KBM-7 (cell line): ENCODE results near the gene USF2.
A peak's percentile ranks its signal among the peaks of the same experiment; 100 is the strongest.

Experiments used
- DNase-seq: peaks from one replicate; pipeline ENCODE4 v3.0.0-alpha.2; 2015
- in situ Hi-C: fragments of 300-500 bp; cut with MboI; formaldehyde crosslinking; loops from 2 replicates; pipeline ENCODE4 v1.14.3; 2020; ENCODE audit warnings: low sequenced_read_pairs, low pct_unique_long_range_greater_than_20kb, mixed read lengths

Gene USF2

DNA sequence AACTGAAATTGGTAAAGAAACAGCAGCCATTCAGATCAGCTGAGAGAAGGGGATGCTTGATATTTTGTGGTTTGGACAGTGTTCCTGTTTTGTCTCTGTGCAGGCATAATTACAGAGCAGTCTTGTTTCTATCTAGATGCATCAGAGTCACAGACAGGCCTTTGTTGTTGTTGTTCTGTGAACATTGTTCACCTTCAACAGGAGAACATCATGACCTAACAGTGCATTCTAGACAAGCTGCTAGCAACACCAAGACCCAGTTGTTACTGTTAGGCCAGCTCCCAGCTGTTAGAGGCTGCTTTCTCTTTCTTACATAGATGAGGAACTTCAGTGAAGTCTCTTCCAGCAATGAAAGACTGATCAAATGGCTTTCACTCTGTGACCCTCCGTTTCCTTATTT lies 28.4 kb upstream of the USF2 start:
- in situ Hi-C loops: no loop called here
- DNase-seq: peak; percentile 54

DNA sequence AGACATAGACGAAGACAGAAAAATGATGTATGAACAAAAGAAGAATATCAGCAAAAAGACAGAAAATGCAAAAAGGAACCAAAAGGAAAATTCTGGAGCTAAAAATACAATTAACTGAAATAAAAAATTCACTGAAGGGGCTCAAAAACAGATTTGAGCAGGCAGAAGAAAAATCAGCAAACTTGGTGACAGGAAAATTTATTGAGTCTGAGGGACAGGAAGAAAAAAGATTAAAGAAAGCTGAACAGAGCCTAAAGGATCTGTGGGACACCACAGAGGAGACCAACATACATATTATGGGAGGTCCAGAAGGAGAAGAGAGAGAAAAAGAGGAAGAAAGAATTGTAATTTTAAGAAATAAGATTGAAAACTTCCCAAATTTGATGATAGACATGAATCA lies 27.3 kb upstream of the USF2 start:
- in situ Hi-C loops: no loop called here

DNA sequence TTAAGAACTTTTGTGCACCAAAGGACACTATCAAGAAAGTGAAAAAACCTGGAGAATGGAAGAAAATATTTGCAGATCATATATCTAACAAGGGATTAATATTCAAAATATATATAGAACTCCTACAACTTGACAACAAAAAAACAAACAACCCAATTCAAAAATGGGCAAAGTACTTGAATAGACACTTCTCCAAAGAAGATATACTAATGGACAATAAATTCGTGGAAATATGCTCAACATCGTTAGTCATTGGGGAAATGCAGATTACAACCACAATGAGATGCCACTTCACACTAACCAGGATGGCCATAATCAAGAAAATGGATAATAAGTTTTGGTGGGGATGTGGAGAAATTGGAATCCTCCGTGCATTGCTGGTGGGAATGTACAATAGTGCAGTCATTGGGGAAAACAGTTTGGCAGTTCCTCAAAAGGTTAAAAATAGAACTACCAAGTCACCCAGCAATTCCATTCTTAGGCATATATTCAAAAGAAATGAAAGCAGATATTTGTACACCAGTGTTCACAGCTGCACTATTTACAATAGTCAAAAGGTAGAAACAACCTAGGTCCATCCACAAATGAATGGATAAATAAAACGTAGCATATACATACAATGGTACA lies 22.2 kb upstream of the USF2 start:
- in situ Hi-C loops: no loop called here
- no peak for DNase-seq

More for the DNA sequence above, 27.3 kb upstream of the USF2 start:
- DNase-seq: no peak

DNA sequence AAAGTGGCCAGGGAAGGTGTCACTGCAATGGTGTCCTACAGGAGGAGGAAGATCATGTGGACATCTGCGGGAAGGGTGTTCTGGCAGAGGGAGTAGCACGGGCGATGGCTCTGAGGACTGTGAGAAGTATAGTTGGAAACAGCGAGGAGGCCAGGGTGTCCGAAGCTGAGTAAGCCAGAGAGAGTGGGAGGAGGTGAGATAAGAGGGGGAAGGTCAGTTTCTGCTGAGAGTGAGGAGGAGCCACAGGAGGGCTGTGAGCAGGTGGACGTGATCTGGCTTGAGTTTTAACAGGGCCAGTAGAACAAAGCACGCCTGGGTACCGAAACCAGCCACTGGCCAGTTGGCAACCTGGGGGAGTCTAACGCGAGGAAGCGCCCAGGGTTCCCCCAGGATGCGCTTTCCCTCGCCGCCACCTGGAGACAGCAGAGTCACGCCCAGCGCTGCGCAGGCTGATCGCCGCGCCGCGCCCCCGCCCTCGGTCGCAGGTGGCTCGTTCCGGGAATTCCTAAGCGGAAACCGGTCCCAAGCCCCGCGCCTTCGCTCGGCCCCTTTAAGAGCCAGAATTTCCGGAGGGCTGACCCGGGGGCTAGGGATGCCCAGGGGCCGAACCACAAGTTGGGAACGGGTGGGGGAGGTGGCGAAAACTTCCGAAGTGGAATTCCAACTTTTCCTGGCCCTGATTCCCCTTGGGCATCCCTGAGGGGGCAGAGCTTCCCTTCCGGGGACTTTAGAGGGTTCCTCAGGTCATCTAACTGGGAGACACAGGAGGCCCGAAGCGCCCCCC lies 21.0 kb upstream of the USF2 start:
- in situ Hi-C loops: no loop called here
- DNase-seq: no peak

DNA sequence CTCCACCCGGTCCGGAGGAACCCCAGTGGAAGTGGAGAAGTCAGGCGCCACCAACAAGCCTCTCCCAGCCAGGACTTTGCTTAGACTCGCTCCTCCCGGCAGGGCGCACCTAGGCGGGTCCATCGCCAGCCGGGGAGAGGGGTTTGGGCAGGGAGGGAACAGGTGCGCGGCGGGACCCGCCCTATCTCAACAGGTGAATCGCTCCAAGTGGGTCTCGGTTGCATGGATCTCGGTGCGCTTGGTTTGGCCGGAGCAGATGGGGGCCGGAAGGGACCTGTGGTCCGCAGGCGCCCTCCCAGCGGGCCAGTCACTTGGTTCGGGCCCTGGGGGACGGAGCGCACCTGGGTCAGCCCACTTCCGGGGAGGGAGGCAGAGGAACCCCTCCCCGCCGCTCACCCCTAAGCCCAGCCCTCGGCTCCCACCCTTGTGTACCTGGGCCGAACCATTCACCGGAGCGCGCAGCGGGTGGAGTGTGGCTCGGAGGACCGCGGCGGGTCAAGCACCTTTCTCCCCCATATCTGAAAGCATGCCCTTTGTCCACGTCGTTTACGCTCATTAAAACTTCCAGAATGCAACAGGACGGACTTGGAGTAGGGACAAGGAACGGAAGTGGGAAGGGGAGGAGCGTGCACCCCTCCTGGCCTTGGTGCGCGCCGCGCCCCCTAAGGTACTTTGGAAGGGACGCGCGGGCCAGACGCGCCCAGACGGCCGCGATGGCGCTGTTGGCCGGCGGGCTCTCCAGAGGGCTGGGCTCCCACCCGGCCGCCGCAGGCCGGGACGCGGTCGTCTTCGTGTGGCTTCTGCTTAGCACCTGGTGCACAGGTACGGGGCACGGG lies 20.2 kb upstream of the USF2 start, which contains the start of gene LSR:
LSR (plus strand) TSS at position 693 of the 836 bp plus-strand sequence; CDS start at position 714, 21 bp downstream.
- in situ Hi-C loops: no loop called here
- no peak for DNase-seq

DNA sequence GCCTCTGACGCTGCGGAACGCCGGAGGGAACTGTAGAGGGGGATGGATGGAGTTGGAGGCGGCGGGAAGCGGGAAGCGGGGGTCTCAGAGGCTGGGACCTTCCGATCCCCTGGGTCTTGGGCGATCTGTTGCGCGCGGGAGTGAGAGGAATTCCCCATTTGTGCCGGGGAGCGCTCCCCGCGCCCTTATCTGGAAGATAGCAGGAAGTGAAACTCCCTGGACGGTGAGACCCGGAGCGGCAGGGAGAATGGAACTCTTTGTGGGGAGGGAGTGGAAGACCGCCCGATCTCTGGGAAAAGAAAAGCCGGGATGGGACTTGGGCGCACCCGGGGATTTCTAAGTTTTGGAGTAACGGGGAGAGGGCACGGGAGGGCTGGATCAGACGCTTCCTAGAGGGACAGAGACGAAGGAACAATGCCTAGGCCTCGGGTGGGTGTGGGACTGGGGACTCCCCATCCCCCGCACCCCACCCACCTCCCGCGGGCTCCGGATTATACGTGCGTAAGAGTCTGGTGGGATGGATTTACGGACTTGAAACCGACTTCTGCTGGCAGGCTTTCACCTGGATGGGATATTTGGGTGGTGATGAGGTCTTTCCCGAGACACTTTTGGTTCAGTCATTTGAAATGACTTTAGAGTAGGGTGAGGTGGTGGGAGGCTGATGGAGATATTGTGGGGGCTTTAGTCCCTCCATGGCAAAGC lies 19.5 kb upstream of the USF2 start:
- in situ Hi-C loops: no loop called here
- no peak for DNase-seq

DNA sequence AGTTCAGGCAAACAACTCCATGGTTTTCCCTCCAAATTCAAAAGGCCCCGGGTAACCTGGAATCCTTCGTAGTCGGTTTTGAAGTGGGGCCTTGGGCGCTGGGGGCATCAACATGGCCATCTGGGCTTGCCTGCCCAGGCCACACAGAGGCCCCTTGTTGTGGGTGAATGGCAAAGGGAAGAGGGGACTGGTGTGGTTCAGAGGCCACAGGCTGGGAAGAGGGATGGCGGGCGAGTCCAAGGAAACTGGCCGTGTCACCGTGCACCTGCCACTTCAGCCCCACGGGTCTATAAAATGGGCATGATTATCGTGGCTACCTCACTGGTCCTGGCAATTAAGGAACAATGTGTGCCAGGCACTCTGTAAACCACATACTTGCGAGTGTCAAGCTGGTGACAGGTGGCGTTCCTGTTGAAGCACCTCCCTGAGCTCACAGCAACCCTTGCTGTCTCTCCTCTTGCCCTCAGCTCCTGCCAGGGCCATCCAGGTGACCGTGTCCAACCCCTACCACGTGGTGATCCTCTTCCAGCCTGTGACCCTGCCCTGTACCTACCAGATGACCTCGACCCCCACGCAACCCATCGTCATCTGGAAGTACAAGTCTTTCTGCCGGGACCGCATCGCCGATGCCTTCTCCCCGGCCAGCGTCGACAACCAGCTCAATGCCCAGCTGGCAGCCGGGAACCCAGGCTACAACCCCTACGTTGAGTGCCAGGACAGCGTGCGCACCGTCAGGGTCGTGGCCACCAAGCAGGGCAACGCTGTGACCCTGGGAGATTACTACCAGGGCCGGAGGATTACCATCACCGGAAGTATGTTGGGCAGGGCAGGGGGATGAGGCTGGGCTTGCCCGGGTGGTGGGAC lies 18.7 kb upstream of the USF2 start:
- DNase-seq: no peak

DNA sequence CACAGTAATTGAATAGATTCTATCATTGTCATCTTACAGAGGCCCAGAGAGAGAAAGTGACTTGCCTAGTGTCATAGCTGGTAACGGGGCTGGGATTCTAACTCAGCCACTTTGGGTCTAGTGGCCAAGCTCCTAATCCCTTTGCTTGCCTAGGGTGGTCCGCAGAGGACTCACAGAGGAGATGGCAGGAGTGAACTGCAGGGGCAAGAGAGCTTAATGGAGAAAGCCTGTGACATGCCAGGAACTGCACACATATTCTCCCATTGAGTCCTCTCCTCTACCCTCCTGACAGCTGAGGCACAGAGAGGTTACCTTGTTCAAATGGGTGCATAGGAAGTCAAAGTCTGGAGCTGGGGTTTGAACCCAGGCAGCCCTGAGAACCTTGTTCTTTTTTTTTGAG lies 17.3 kb upstream of the USF2 start:
- DNase-seq: no peak
- in situ Hi-C loops: no loop called here

More for the DNA sequence above, 18.7 kb upstream of the USF2 start:
- in situ Hi-C loops: no loop called here

DNA sequence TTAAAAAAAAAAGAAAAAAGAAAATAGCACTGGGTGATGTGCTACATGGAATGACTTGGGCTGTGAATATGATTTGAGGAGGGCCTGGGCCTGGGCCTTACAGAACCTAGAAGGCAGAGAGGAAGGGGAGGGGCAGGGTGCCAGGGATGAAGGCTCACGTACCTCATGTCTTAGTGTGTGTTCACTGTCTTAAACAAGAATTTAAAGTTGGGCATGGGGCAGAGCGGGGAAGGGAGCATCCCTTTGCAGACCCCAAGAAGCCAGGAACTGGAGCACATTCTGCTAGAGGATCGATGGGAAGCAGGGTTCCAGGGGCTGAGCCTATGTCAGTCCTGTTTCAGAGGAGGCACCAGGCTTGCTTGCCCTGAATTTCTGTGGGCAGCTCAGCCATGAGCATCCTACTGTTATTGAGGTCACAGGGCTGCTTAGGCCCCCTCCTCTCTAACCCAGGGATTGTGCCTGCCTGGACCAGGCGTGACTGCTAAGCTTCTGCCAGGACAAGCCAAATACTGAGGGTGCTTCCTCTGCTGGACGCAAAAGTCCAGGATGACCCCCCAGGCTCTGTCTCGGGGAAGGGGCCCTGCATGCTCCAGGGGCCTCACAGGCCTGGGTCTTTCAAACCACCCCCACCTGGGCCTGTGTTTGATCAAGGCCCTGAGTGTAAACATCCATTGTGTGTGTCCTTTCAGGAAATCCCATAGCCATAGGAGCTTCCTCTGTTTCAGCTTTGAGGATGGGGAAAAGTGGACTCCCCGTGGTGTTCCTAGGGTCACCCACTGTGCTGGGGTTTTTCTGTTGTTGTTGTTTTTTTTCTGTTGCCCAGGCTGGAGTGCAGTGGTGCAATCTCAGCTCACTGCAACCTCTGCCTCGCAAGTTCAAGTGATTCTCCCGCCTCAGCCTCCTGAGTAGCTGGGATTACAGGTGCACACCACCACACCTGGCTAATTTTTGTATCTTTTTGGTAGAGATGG lies 15.2 kb upstream of the USF2 start:
- DNase-seq: no peak
- in situ Hi-C loops: no loop called here

DNA sequence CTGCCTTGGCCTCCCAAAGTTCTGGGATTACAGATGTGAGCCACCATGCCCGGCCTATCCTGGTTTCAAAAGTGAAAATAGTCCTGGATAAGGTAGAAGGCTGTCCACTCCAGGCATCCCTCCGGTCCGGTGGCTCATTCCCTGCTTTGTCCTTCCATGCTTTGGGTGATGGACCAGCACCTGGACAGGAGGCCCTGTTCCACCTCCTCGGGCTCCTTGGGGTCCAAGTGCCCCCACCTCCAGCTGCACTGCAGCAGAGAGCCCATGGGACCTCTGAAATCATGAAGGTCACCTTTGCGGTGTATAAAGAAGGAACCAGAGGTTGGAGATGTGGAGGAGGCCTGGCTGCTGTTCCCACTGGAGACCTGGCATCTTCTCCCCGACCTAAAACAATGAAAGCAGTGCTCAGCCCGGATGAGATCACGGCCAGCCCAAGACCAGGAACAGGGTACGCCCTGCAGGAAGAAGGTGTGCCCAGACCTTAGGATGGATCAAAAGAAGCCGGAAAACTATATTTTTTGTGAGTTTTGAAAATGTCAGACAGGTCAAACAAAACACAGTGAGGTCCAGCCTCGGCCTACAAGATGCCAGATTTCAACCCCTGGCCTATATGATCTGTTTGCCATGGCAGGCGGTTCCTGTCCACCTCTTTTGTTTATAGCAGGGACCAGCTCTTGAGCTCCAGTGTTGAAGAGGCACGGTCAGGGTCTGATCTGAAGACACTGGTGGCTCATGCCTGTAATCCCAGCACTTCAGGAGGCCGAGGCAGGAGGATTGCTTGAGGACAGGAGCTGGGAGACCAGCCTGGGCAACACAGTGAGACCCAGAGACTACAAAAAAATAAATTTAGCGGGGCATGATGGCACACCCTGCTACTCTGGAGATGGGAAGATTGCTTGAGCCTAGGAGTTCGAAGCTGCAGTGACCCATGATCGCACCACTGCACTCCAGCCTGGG lies 14.1 kb upstream of the USF2 start:
- no peak for DNase-seq
- in situ Hi-C loops: no loop called here

DNA sequence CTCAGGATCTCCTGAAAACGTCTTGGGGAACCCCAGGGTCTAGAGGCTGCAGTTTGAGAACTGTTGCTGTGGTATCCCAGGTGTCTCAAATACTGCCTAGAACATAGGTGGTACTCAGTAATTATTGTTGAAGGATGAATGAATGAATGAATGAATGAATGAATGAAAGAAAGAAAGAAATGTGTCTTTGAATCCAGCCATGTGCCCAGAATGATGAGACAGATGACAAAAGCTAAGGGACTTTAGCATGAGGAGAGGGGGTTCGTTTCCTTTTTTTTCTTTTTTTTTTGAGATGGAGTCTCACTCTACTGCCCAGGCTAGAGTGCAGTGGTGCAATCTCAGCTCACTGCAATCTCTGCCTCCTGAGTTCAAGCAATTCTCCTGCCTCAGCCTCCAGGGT lies 12.2 kb upstream of the USF2 start:
- DNase-seq: no peak

DNA sequence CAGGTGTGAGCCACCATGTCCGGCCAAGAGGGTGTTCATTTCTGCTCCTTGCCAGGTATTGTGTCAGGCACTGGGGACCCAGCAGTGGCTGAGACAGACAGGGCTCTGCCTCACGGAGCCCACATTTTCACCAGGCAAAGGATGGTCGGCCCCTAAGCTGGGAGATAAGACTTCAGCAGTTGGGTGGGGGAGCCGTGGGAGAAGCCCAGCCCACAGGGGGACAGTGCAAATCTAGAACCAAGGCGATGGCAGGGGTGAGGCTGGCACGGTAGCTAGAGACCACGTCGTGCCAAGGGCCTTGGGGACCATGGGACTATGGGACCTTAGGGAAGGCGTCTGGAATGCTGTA lies 11.7 kb upstream of the USF2 start:
- DNase-seq: no peak
- in situ Hi-C loops: no loop called here

More for the DNA sequence above, 12.2 kb upstream of the USF2 start:
- in situ Hi-C loops: no loop called here

DNA sequence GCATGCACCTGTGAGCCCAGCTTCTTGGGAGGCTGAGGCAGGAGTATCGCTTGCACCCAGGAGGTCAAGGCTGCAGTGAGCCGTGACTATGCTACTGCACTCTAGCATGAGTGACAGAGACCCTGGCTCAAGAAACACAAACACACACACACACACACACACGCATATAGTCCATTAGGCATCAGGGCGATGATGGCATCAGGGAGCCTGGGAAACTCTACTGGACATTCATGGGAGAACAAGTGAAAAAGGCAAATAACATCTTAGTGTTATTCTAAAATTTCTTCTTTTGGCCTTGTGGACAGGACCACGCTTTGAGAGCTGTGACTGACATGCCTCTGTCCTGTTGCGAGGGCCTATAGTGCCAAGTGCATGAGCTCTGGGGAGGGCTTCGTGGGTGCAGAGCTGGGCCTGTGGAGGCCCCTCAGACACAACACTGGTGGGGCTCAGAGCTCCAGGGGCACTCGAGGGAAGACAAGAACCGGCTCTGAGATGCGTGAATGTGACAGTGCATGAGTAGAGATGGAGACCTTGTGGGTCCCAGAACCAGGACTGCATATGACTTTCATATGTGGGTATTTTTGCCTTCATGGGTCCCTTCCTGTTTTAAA lies 8.0 kb upstream of the USF2 start:
- DNase-seq: no peak
- in situ Hi-C loops: no loop called here

DNA sequence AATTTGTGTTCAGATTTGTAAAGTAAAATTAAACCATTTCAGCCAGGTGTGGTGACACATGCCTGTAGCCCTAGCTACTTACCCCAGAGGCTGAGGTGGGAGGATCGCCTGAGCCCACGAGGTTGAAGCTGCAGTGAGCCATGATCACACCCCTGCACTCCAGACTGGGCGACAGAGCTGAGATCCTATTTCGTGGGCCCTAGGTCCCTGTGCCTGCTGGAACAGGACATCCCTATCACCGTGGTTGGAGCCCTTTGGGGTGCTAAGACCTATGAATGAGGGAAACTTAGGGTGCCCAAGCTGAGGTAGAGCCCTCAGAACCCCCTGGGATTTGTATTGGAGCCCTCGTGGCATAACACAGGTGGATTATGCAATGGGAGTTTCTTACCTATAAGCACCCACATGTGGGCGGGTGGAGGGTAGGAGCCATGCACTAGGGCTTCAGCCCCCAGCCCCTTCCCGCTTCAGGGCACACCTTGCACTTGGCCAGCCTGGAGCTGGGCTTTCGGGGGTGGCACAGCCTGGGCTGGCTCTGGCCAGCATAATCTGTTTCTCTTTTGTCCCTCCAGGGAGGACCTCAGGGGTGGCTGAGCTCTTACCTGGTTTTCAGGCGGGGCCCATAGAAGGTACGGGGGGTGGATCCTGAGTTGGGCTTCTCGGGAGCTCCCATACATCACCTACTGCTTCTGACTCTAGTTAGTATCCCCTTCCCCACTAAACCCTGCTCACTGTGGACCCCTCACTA lies 7.2 kb upstream of the USF2 start:
- DNase-seq: no peak

DNA sequence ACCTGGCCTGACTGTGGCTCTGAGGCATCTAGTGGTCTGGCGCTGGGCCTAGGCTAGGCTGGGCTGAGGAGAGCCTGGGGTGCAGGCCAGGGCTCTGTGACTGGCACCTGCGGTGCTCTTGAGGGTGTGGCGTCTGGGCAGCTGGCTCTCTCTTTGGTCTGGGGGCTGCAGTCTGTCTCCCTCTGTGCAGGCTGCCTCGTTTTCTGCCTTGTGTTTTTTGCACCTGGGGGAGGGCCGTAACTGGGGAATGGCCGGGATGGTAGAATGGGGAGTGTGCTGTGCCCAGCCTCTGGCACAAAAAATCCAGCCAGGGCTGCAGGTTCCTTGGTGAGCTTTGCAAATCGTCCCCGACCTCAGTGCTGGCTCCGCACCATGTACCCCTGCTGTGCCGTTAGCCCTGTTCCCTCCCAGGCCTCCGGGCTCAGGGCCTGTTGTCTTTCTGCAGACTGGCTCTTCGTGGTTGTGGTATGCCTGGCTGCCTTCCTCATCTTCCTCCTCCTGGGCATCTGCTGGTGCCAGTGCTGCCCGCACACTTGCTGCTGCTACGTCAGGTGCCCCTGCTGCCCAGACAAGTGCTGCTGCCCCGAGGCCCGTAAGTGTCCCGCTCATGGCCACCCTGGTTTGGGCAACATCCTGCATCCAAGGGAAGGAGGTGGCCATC lies 6.5 kb upstream of the USF2 start:
- in situ Hi-C loops: no loop called here
- DNase-seq: no peak

More for the DNA sequence above, 7.2 kb upstream of the USF2 start:
- in situ Hi-C loops: no loop called here
